Esophagus muscularis mucosa (tissue), 4 donors: Measurements from ENCODE around the gene LCP2. TPM values are rescaled to one million over a fixed set of nuclear protein-coding genes. Genes with fewer than 3 reads are reported as not detected.
A peak's percentile ranks its signal among the peaks of the same experiment; 100 is the strongest.

Source experiments
- DNase-seq: peaks from one replicate; pipeline ENCODE4 v3.0.0-alpha.2; 2017; ENCODE audit errors: extremely low spot score
- H3K27ac ChIP-seq, 4 donors: fragments of 200-600 bp; sonication (generic); replicated peaks in 1 of 4; 1 replicate in 3 of 4; 2 replicates in 1 of 4; pipeline ENCODE4 v1.5.1; 2016 to 2019; ENCODE audit warnings: mild to moderate bottlenecking in 1 of 4
- H3K27me3 ChIP-seq, 4 donors: fragments of 200-600 bp; sonication (generic); one replicate each; pipeline versions ENCODE4 v1.5.1 to v1.6.0; 2016 to 2019
- H3K36me3 ChIP-seq, 4 donors: fragments of 200-600 bp; sonication (generic); one replicate each; pipeline ENCODE4 v1.5.1; 2016 to 2019
- H3K4me1 ChIP-seq, 4 donors: fragments of 200-600 bp; sonication (generic); one replicate each; pipeline ENCODE4 v1.5.1; 2016 to 2019
- H3K4me3 ChIP-seq, 4 donors: fragments of 200-600 bp; sonication (generic); 1 replicate in 2 of 4; 2 replicates in 2 of 4; pipeline ENCODE4 v1.5.1; 2016 to 2019; ENCODE audit warnings: mild to moderate bottlenecking in 4 of 4, moderate library complexity in 1 of 4
- H3K9me3 ChIP-seq, 4 donors: fragments of 200-600 bp; sonication (generic); 1 replicate in 3 of 4; 2 replicates in 1 of 4; pipeline ENCODE4 v1.5.1; 2016 to 2019
- CTCF ChIP-seq, 3 experiments: fragments of 200-600 bp in 2 of 3; fragments of 450-650 bp in 1 of 3; sonication (generic) in 2 of 3; IDR thresholded peaks; one replicate each; pipeline ENCODE4 v1.5.1; 2017 to 2019; ENCODE audit warnings: antibody characterized with exemption in 3 of 3, mild to moderate bottlenecking in 2 of 3, moderate library complexity in 1 of 3
- EP300 ChIP-seq: sonication (generic); formaldehyde crosslinking; IDR thresholded peaks from one replicate; pipeline ENCODE4 v1.6.1; 2017; ENCODE audit warnings: antibody characterized with exemption
- POLR2A ChIP-seq: fragments of 450-650 bp; IDR thresholded peaks from one replicate; pipeline ENCODE4 v1.6.1; 2017; ENCODE audit warnings: antibody characterized with exemption, moderate library complexity, mild to moderate bottlenecking, low read depth
- POLR2AphosphoS5 ChIP-seq, 2 donors: sonication (generic); formaldehyde crosslinking; IDR thresholded peaks; one replicate each; pipeline ENCODE4 v1.6.1; 2017; ENCODE audit warnings: antibody characterized with exemption in 2 of 2
- WGBS: methylation state at CpG from one replicate; pipeline ENCODE4 v1.1.5; 2018; 5-methylcytosine and 5-hydroxymethylcytosine counted together
- intact Hi-C: fragments of 100-400 bp; cut with DNase I; formaldehyde crosslinking; loops from one replicate; pipeline ENCODE4 v1.15.1; 2023
- total RNA-seq, 4 donors: library from RNA; depleted of rRNA; stranded (reverse); fragments of >200 nt; gene quantifications; one replicate each; pipeline versions ENCODE4 v1.1.0 to v1.2.1, GENCODE V29; 2016

LCP2 gene
- total RNA-seq, 4 donors from 2014 or later, result 6.8 to 20.4 (median 9.0) TPM

- Histone ChIP-seq H3K27ac (no peak overlapping the region), H3K4me3 (no peak overlapping the region), H3K27me3 (peaks cover 0 to 5% (median 0%) of the 10 kb centered on the region in 4 donors), H3K4me1 (no peaks in the 10 kb centered on the region), H3K36me3 (no peaks in the 10 kb centered on the region), H3K9me3 (peaks cover 0 to 8% (median 3%) of the 10 kb centered on the region in 4 donors)
- no peak for TF ChIP-seq EP300
- TF ChIP-seq CTCF (IDR thresholded peaks at IDR 0.05), result no peak
- TF ChIP-seq POLR2AphosphoS5 (IDR thresholded peaks at IDR 0.05), result no peak
- no peak for TF ChIP-seq POLR2A
- WGBS, result 97% methylated on average over 9 of the region's 9 CpGs
- intact Hi-C loops, result no loop called here
- DNase-seq, result no peak
Observed at GRCh38 chr5:170341545-170341944, 44.0 kb upstream of the LCP2 start.

- Histone ChIP-seq H3K27me3 (peaks cover 0 to 1% (median 0%) of the 10 kb centered on the region in 4 donors), H3K9me3 (no peaks in the 10 kb centered on the region), H3K4me1 (peaks cover 0 to 3% (median 0%) of the 10 kb centered on the region in 4 donors), H3K36me3 (no peaks in the 10 kb centered on the region), H3K27ac (no peak overlapping the region), H3K4me3 (no peak overlapping the region)
- DNase-seq, result no peak
- intact Hi-C loops, result loop anchor here (10.0 kb wide), 1 partner anchor 245 kb away; no protein-coding TSS in a partner anchor
- TF ChIP-seq POLR2AphosphoS5 (IDR thresholded peaks at IDR 0.05) (no peak), POLR2A (no peak), CTCF (IDR thresholded peaks at IDR 0.05) (no peak), EP300 (no peak)
- 93% methylated on average over 1 of the region's 1 CpG for WGBS
Observed at GRCh38 chr5:170339780-170340167, 42.2 kb upstream of the LCP2 start.

- WGBS, result 77% methylated on average over 4 of the region's 4 CpGs
- intact Hi-C loops, result loop anchor here (10.0 kb wide), 1 partner anchor 244 kb away; no protein-coding TSS in a partner anchor
- TF ChIP-seq EP300 (no peak), CTCF (IDR thresholded peaks at IDR 0.05) (peak; percentile 8 to 51 (median 43)), POLR2AphosphoS5 (IDR thresholded peaks at IDR 0.05) (no peak)
Observed at GRCh38 chr5:170338933-170339779, 41.6 kb upstream of the LCP2 start.

GRCh38 chr5:170338291-170338690 is 40.7 kb upstream of the LCP2 start:
- Histone ChIP-seq H3K4me1 (peaks cover 0 to 3% (median 0%) of the 10 kb centered on the region in 4 donors), H3K9me3 (no peaks in the 10 kb centered on the region), H3K4me3 (no peak overlapping the region), H3K27me3 (no peaks in the 10 kb centered on the region), H3K36me3 (no peaks in the 10 kb centered on the region), H3K27ac (no peak overlapping the region)
- intact Hi-C loops, result loop anchor here (10.0 kb wide), 1 partner anchor 243 kb away; no protein-coding TSS in a partner anchor
- no peak for TF ChIP-seq POLR2AphosphoS5 (IDR thresholded peaks at IDR 0.05)
- TF ChIP-seq CTCF (IDR thresholded peaks at IDR 0.05), result no peak
- no peak for TF ChIP-seq POLR2A
- TF ChIP-seq EP300, result no peak
- no peak for DNase-seq
- 83% methylated on average over 4 of the region's 4 CpGs for WGBS

More at GRCh38 chr5:170338933-170339779, 41.6 kb upstream of the LCP2 start:
- no peak for DNase-seq
- H3K27me3 ChIP-seq, result no peaks in the 10 kb centered on the region
- peaks cover 0 to 3% (median 0%) of the 10 kb centered on the region in 4 donors for H3K4me1 ChIP-seq
- no peak overlapping the region for H3K27ac ChIP-seq
- no peaks in the 10 kb centered on the region for H3K36me3 ChIP-seq
- no peak overlapping the region for H3K4me3 ChIP-seq
- H3K9me3 ChIP-seq, result no peaks in the 10 kb centered on the region
